Hepatocyte (in vitro differentiated cells): ENCODE results near the gene CLK3. TPM values are rescaled to one million over a fixed set of nuclear protein-coding genes. Genes with fewer than 3 reads are reported as not detected.

Experiments
- DNase-seq: peaks from one replicate; pipeline ENCODE4 v3.0.0-alpha.2; 2016; ENCODE audit warnings: low spot score
- H2AFZ ChIP-seq: fragments of 200-600 bp; sonication (generic); 2 replicates; pipeline ENCODE4 v1.6.0; 2016; ENCODE audit warnings: antibody characterized with exemption, mild to moderate bottlenecking
- H3K27ac ChIP-seq: fragments of 200-600 bp; sonication (generic); 2 replicates; pipeline ENCODE4 v1.5.1; 2016; ENCODE audit warnings: mild to moderate bottlenecking
- H3K27me3 ChIP-seq: fragments of 200-600 bp; sonication (generic); 2 replicates; pipeline ENCODE4 v1.6.1; 2016
- H3K36me3 ChIP-seq: fragments of 200-600 bp; sonication (generic); replicated peaks from 2 replicates; pipeline ENCODE4 v1.5.1; 2016; ENCODE audit warnings: low read depth; ENCODE audit not compliant: insufficient read depth
- H3K4me1 ChIP-seq: fragments of 200-600 bp; sonication (generic); 2 replicates; pipeline ENCODE4 v1.5.1; 2016; ENCODE audit warnings: mild to moderate bottlenecking, moderate library complexity; ENCODE audit not compliant: insufficient read depth
- H3K4me2 ChIP-seq: fragments of 200-600 bp; sonication (generic); 2 replicates; pipeline ENCODE4 v1.6.0; 2016
- H3K4me3 ChIP-seq: fragments of 200-600 bp; sonication (generic); 2 replicates; pipeline ENCODE4 v1.5.1; 2016; ENCODE audit warnings: mild to moderate bottlenecking
- H3K79me2 ChIP-seq: fragments of 200-600 bp; sonication (generic); 2 replicates; pipeline ENCODE4 v1.6.0; 2017; ENCODE audit warnings: mild to moderate bottlenecking
- H3K9me2 ChIP-seq: fragments of 200-600 bp; sonication (generic); replicated peaks from 2 replicates; pipeline ENCODE4 v1.6.0; 2017; ENCODE audit warnings: mild to moderate bottlenecking; ENCODE audit not compliant: insufficient read depth
- H3K9me3 ChIP-seq: fragments of 200-600 bp; sonication (generic); 2 replicates; pipeline ENCODE4 v1.5.1; 2016; ENCODE audit warnings: low read depth, mild to moderate bottlenecking
- H4K20me1 ChIP-seq: fragments of 200-600 bp; sonication (generic); 2 replicates; pipeline ENCODE4 v1.6.0; 2016; ENCODE audit warnings: mild to moderate bottlenecking; ENCODE audit not compliant: insufficient read depth, poor library complexity, severe bottlenecking
- CTCF ChIP-seq: fragments of 200-600 bp; sonication (generic); IDR thresholded peaks from 2 replicates; pipeline ENCODE4 v1.5.1; 2016; ENCODE audit warnings: antibody characterized with exemption, mild to moderate bottlenecking; ENCODE audit not compliant: poor library complexity
- EZH2 ChIP-seq: fragments of 200-600 bp; sonication (generic); IDR thresholded peaks from 2 replicates; pipeline ENCODE4 v1.6.1; 2016; ENCODE audit warnings: antibody characterized with exemption, mild to moderate bottlenecking, borderline replicate concordance
- EZH2phosphoT487 ChIP-seq: fragments of 200-600 bp; sonication (generic); IDR thresholded peaks from one replicate; pipeline ENCODE4 v1.6.1; 2018; ENCODE audit warnings: antibody characterized with exemption, mild to moderate bottlenecking, low read depth, moderate library complexity; ENCODE audit not compliant: unreplicated experiment, severe bottlenecking
- WGBS: methylation state at CpG from one replicate; pipeline ENCODE4 v1.1.6; 2016; ENCODE audit warnings: low lambda C conversion rate; ENCODE audit errors: missing lambda C conversion rate; 5-methylcytosine and 5-hydroxymethylcytosine counted together
- polyA plus RNA-seq: library from polyadenylated mRNA; unstranded; fragments of >200 nt; fragmentation: Nextera tagmentation; extraction: Ambion mirVana; gene quantifications from 2 replicates; pipeline ENCODE4 v1.2.1, GENCODE V29; 2016
- total RNA-seq: library from RNA; depleted of rRNA; stranded (reverse); fragments of >200 nt; gene quantifications from 2 replicates; pipeline ENCODE4 v1.2.3, GENCODE V29; 2014

The CLK3 gene
- total and polyA plus RNA-seq, 2 experiments from 2014 or later: 69.0 to 71.3 TPM

- Histone ChIP-seq H3K27ac (no peak overlapping the region), H3K79me2 (no peaks in the 10 kb centered on the region), H2AFZ (no peak overlapping the region), H3K4me1 (no peaks in the 10 kb centered on the region), H3K4me2 (peak overlapping the region; percentile 71), H3K4me3 (no peak overlapping the region), H3K27me3 (no peaks in the 10 kb centered on the region), H3K36me3 (no peaks in the 10 kb centered on the region), H3K9me2 (no peaks in the 10 kb centered on the region), H4K20me1 (no peaks in the 10 kb centered on the region), H3K9me3 (no peaks in the 10 kb centered on the region)
- WGBS: 51% methylated on average over 25 of the region's 26 CpGs
- TF ChIP-seq CTCF: no peak
- TF ChIP-seq EZH2: no peak
- TF ChIP-seq EZH2phosphoT487: no peak
- DNase-seq: peak; percentile 85
Observed at GRCh38 chr15:74598126-74598842, 17.4 kb upstream of the CLK3 start.

- WGBS: 96% methylated on average over 15 of the region's 15 CpGs
- H3K4me2 ChIP-seq: no peak overlapping the region
Observed at GRCh38 chr15:74599156-74599555, 16.5 kb upstream of the CLK3 start.

GRCh38 chr15:74603026-74603788, 12.4 kb upstream of the CLK3 start:
- H3K79me2 ChIP-seq: no peaks in the 10 kb centered on the region
- 91% methylated on average over 13 of the region's 13 CpGs for WGBS
- no peak overlapping the region for H3K4me3 ChIP-seq
- TF ChIP-seq EZH2phosphoT487 (no peak), CTCF (no peak), EZH2 (no peak)
- H3K9me3 ChIP-seq: no peaks in the 10 kb centered on the region
- no peaks in the 10 kb centered on the region for H3K36me3 ChIP-seq
- H3K27me3 ChIP-seq: no peaks in the 10 kb centered on the region
- no peak overlapping the region for H2AFZ ChIP-seq
- no peaks in the 10 kb centered on the region for H4K20me1 ChIP-seq
- no peak overlapping the region for H3K4me2 ChIP-seq
- H3K27ac ChIP-seq: no peak overlapping the region
- H3K4me1 ChIP-seq: no peaks in the 10 kb centered on the region
- no peak for DNase-seq
- H3K9me2 ChIP-seq: no peaks in the 10 kb centered on the region

More at GRCh38 chr15:74599156-74599555, 16.5 kb upstream of the CLK3 start:
- Histone ChIP-seq H3K4me1 (no peaks in the 10 kb centered on the region), H4K20me1 (no peaks in the 10 kb centered on the region), H3K9me2 (no peaks in the 10 kb centered on the region), H3K27ac (no peak overlapping the region), H3K27me3 (no peaks in the 10 kb centered on the region), H2AFZ (no peak overlapping the region), H3K79me2 (no peaks in the 10 kb centered on the region), H3K4me3 (no peak overlapping the region), H3K36me3 (no peaks in the 10 kb centered on the region), H3K9me3 (no peaks in the 10 kb centered on the region)
- no peak for DNase-seq
- no peak for TF ChIP-seq EZH2phosphoT487
- no peak for TF ChIP-seq EZH2
- TF ChIP-seq CTCF: no peak
